GM10266 (cell line): Measurements from ENCODE around the gene GPN3.
"Not testable (repeated sequence)": the region's sequence is repeated elsewhere in the genome, so short reads cannot be mapped to it uniquely, and the experiment has no call there.

Source experiments
- DNase-seq: peaks from one replicate; pipeline ENCODE4 v3.0.0; 2012; ENCODE audit errors: extremely low spot score
- CTCF ChIP-seq: IDR thresholded peaks from 2 replicates; pipeline ENCODE4 v1.5.1; 2012; ENCODE audit warnings: mild to moderate bottlenecking, low read depth; ENCODE audit not compliant: control insufficient read depth, insufficient read depth; ENCODE audit errors: missing control alignments

The GPN3 gene

GRCh38 chr12:110501752-110502738 lies 34.0 kb upstream of the GPN3 start, which contains the start of the genes RAD9B and VPS29:
Gene RAD9B (plus strand): TSS chr12:110502331. CDS start chr12:110502338, 7 bp downstream.
Gene VPS29 (minus strand): TSS chr12:110502111. CDS start chr12:110502051, 60 bp downstream.
- TF ChIP-seq CTCF = no peak
- peak; percentile 87 for DNase-seq

GRCh38 chr12:110501399-110501751 lies 33.3 kb upstream of the GPN3 start:
- TF ChIP-seq CTCF = no peak
- peak; percentile 21 for DNase-seq

- DNase-seq = no peak
- TF ChIP-seq CTCF = no peak
Measured at GRCh38 chr12:110498984-110499706, 31.1 kb upstream of the GPN3 start.

- no peak for TF ChIP-seq CTCF
- no peak for DNase-seq
Measured at GRCh38 chr12:110475426-110475825, 7.4 kb upstream of the GPN3 start.

GRCh38 chr12:110467847-110468213 lies 227 bp downstream of the GPN3 start:
- TF ChIP-seq CTCF = no peak
- no peak for DNase-seq

GRCh38 chr12:110466791-110467190 lies 1.3 kb downstream of the GPN3 start:
- DNase-seq = no peak

GRCh38 chr12:110465765-110466164 lies 2.3 kb downstream of the GPN3 start:
- DNase-seq = not testable (repeated sequence)

More at GRCh38 chr12:110466791-110467190, 1.3 kb downstream of the GPN3 start:
- no peak for TF ChIP-seq CTCF
